ENCODE measurements around the gene CPM.

CPM gene

GRCh38 chr12:68905733-68906132 is 27.2 kb downstream of the CPM start:
- no peaks in the 10 kb centered on the region for H3K27me3 Mint-ChIP-seq
- peaks cover 11% of the 10 kb centered on the region for H3K4me1 Mint-ChIP-seq
- no peak for ATAC-seq
- H3K4me3 Mint-ChIP-seq = no peak overlapping the region
- H3K27ac Mint-ChIP-seq = no peak overlapping the region
- DNase-seq = no peak
- no peaks in the 10 kb centered on the region for H3K36me3 Mint-ChIP-seq (ENCODE audit: low read depth)
- H3K9me3 Mint-ChIP-seq = no peaks in the 10 kb centered on the region

- Mint-ChIP-seq H3K4me3 (no peak overlapping the region), H3K9me3 (no peaks in the 10 kb centered on the region), H3K27me3 (no peaks in the 10 kb centered on the region), H3K36me3 (ENCODE audit: low read depth) (no peaks in the 10 kb centered on the region), H3K27ac (no peak overlapping the region), H3K4me1 (peaks cover 9% of the 10 kb centered on the region)
- ATAC-seq (peak; percentile 82), DNase-seq (no peak)
Measured at GRCh38 chr12:68904351-68904962, 28.5 kb downstream of the CPM start.

DNA sequence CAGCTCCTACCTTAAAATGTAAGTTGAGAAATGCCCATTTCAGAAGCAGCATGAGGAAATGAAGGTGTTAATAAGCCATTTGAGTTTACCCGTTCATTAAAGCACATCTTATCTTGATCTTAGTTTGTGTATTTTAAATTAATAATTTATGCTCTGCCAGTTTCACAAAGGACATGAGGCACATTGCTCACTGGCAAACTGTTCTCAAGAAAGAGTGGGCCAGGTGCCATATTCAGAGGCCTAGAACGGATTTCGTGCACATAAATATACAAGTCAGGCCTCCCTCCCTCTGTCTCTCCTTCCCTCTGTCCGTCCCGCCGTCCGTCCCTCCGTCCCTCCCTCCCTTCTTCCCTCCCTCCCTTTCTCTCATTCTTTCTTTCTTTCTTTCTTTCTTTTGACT is 29.5 kb downstream of the CPM start:
- Mint-ChIP-seq H3K4me3 (no peak overlapping the region), H3K9me3 (no peaks in the 10 kb centered on the region), H3K4me1 (peaks cover 9% of the 10 kb centered on the region), H3K27me3 (no peaks in the 10 kb centered on the region), H3K27ac (no peak overlapping the region), H3K36me3 (ENCODE audit: low read depth) (no peaks in the 10 kb centered on the region)
- ATAC-seq (no peak), DNase-seq (no peak)

DNA sequence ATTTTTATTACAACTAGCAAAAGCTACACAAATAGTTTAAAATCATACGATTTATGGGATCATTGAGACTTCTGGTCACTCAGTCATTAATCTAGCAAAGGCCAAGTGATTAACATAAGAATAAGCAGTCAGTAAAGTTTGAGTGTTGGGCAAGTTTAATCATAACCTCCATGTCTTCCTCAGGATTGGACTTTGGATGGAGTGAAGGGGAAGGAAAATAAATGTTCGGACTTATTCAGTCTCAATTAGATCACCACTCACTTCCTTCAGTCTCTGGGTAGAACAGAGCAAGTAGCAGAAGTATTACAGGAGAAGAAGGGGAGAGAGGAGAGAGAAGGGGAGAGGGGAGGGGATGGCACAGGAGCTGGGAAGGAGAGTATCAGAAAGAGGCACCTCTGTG is 31.4 kb downstream of the CPM start:
- DNase-seq = no peak
- Mint-ChIP-seq H3K9me3 (no peaks in the 10 kb centered on the region), H3K27me3 (no peaks in the 10 kb centered on the region), H3K4me3 (no peak overlapping the region), H3K36me3 (ENCODE audit: low read depth) (no peaks in the 10 kb centered on the region), H3K27ac (no peak overlapping the region), H3K4me1 (peaks cover 9% of the 10 kb centered on the region)
- ATAC-seq = no peak

- Mint-ChIP-seq H3K27ac (no peak overlapping the region), H3K27me3 (no peaks in the 10 kb centered on the region), H3K4me3 (no peak overlapping the region), H3K9me3 (no peaks in the 10 kb centered on the region), H3K36me3 (ENCODE audit: low read depth) (no peaks in the 10 kb centered on the region), H3K4me1 (peaks cover 9% of the 10 kb centered on the region)
- ATAC-seq (no peak), DNase-seq (no peak)
Measured at GRCh38 chr12:68901145-68901544, 31.8 kb downstream of the CPM start.

- no peaks in the 10 kb centered on the region for H3K36me3 Mint-ChIP-seq (ENCODE audit: low read depth)
- ATAC-seq = no peak
- H3K9me3 Mint-ChIP-seq = no peaks in the 10 kb centered on the region
- peaks cover 10% of the 10 kb centered on the region for H3K4me1 Mint-ChIP-seq
- H3K27ac Mint-ChIP-seq = no peak overlapping the region
- H3K27me3 Mint-ChIP-seq = no peaks in the 10 kb centered on the region
- H3K4me3 Mint-ChIP-seq = no peak overlapping the region
- DNase-seq = no peak
Measured at GRCh38 chr12:68900241-68900640, 32.7 kb downstream of the CPM start.

DNA sequence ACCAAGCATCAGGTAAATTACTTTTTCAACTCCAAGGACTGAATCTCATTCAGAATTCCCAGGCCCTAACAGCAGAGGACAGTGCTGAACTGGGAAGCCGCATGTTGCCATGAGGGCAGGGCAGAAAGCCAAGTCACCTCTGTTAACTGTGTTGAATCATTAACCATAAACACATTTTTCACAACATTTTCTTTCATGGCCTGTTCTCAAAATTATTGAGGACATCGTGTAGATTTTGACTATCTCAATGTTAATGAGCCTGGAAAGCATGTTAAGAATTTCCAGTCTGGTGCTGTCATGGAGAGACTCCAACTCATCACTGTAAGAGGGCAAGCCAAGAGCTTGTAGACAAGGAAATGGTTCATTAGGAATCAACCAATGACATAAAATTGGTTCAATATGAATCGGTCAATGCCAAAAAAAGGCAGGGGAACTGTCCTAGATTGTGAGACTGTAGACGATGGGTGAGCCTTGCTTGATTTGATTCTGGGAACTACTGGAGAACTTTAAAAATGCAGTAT is 33.7 kb downstream of the CPM start:
- no peak for ATAC-seq
- H3K4me1 Mint-ChIP-seq = peaks cover 5% of the 10 kb centered on the region
- H3K9me3 Mint-ChIP-seq = no peaks in the 10 kb centered on the region
- H3K36me3 Mint-ChIP-seq (ENCODE audit: low read depth) = no peaks in the 10 kb centered on the region
- no peak for DNase-seq
- H3K27me3 Mint-ChIP-seq = no peaks in the 10 kb centered on the region
- no peak overlapping the region for H3K27ac Mint-ChIP-seq
- no peak overlapping the region for H3K4me3 Mint-ChIP-seq

DNA sequence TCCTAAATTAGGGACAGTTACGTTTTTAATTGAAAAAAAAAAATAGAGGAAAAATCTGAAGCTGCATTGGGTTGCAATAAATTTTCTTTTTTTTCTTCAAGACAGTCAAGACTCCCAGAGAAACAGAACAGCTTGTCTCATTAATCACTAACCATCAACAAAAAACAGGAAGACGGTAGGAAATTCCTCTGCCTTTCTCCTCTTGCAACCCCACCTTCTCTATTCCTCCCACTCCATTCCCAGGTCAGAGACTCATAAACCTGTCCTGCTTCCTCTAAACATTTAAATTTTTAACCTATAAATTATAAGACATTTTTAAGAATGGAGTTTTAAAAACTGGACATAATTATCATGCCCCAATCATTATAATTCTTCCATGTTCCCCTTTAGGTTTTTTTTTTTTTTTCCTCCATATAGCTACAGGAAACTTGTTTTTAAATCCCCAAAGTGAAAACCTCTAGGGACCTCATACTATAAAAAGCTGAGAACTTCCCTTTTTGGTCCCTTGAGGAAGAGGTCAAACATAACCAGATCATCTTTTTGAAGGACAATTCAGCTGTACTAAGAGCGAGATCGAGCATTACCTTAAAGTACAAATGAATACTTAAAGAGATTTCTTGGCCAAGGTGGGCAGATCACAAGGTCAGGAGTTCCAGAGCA is 36.0 kb downstream of the CPM start:
- DNase-seq (no peak), ATAC-seq (no peak)
- Mint-ChIP-seq H3K27ac (no peak overlapping the region), H3K27me3 (no peaks in the 10 kb centered on the region), H3K4me3 (no peak overlapping the region), H3K36me3 (ENCODE audit: low read depth) (no peaks in the 10 kb centered on the region), H3K4me1 (peaks cover 8% of the 10 kb centered on the region), H3K9me3 (no peaks in the 10 kb centered on the region)

GRCh38 chr12:68894276-68894855 is 38.6 kb downstream of the CPM start:
- Mint-ChIP-seq H3K4me1 (peaks cover 18% of the 10 kb centered on the region), H3K27ac (no peak overlapping the region), H3K4me3 (no peak overlapping the region), H3K27me3 (no peaks in the 10 kb centered on the region), H3K9me3 (no peaks in the 10 kb centered on the region), H3K36me3 (ENCODE audit: low read depth) (no peaks in the 10 kb centered on the region)
- DNase-seq (no peak), ATAC-seq (no peak)

GRCh38 chr12:68893741-68894140 is 39.2 kb downstream of the CPM start:
- no peaks in the 10 kb centered on the region for H3K27me3 Mint-ChIP-seq
- no peak overlapping the region for H3K27ac Mint-ChIP-seq
- peaks cover 20% of the 10 kb centered on the region for H3K4me1 Mint-ChIP-seq

GRCh38 chr12:68893201-68893600 is 39.8 kb downstream of the CPM start:
- no peak for DNase-seq
- H3K4me1 Mint-ChIP-seq = peaks cover 26% of the 10 kb centered on the region
- no peak overlapping the region for H3K27ac Mint-ChIP-seq
- H3K4me3 Mint-ChIP-seq = no peak overlapping the region
- no peaks in the 10 kb centered on the region for H3K36me3 Mint-ChIP-seq (ENCODE audit: low read depth)
- H3K27me3 Mint-ChIP-seq = no peaks in the 10 kb centered on the region
- no peaks in the 10 kb centered on the region for H3K9me3 Mint-ChIP-seq
- ATAC-seq = no peak

More at GRCh38 chr12:68893741-68894140, 39.2 kb downstream of the CPM start:
- no peak for DNase-seq
- H3K36me3 Mint-ChIP-seq (ENCODE audit: low read depth) = no peaks in the 10 kb centered on the region
- ATAC-seq = no peak
- no peak overlapping the region for H3K4me3 Mint-ChIP-seq
- H3K9me3 Mint-ChIP-seq = no peaks in the 10 kb centered on the region

GRCh38 chr12:68891141-68891540 is 41.8 kb downstream of the CPM start:
- ATAC-seq (no peak), DNase-seq (no peak)
- no peak overlapping the region for H3K4me3 Mint-ChIP-seq
- H3K9me3 Mint-ChIP-seq = no peaks in the 10 kb centered on the region
- H3K27me3 Mint-ChIP-seq = no peaks in the 10 kb centered on the region
- no peaks in the 10 kb centered on the region for H3K36me3 Mint-ChIP-seq (ENCODE audit: low read depth)
- H3K27ac Mint-ChIP-seq = no peak overlapping the region
- H3K4me1 Mint-ChIP-seq = peaks cover 33% of the 10 kb centered on the region

GRCh38 chr12:68890701-68891113 is 42.3 kb downstream of the CPM start:
- Mint-ChIP-seq H3K27me3 (no peaks in the 10 kb centered on the region), H3K36me3 (ENCODE audit: low read depth) (no peaks in the 10 kb centered on the region), H3K27ac (no peak overlapping the region), H3K9me3 (no peaks in the 10 kb centered on the region), H3K4me3 (no peak overlapping the region), H3K4me1 (peaks cover 35% of the 10 kb centered on the region)
- ATAC-seq (no peak), DNase-seq (no peak)

GRCh38 chr12:68888243-68888642 is 44.7 kb downstream of the CPM start:
- H3K27ac Mint-ChIP-seq = no peak overlapping the region
- no peaks in the 10 kb centered on the region for H3K36me3 Mint-ChIP-seq (ENCODE audit: low read depth)
- H3K9me3 Mint-ChIP-seq = no peaks in the 10 kb centered on the region
- no peak overlapping the region for H3K4me3 Mint-ChIP-seq
- peaks cover 31% of the 10 kb centered on the region for H3K4me1 Mint-ChIP-seq
- ATAC-seq (peak; percentile 80), DNase-seq (no peak)
- no peaks in the 10 kb centered on the region for H3K27me3 Mint-ChIP-seq

- ATAC-seq = no peak
- DNase-seq = no peak
- Mint-ChIP-seq H3K4me3 (no peak overlapping the region), H3K27ac (no peak overlapping the region), H3K4me1 (peaks cover 31% of the 10 kb centered on the region), H3K9me3 (no peaks in the 10 kb centered on the region), H3K27me3 (no peaks in the 10 kb centered on the region), H3K36me3 (ENCODE audit: low read depth) (peaks cover under 1% of the 10 kb centered on the region)
Measured at GRCh38 chr12:68887641-68888040, 45.3 kb downstream of the CPM start.
